HepG2 (cell line): Measurements from ENCODE around the gene CCM2. TPM values are rescaled to one million over a fixed set of nuclear protein-coding genes. Genes with fewer than 3 reads are reported as not detected.

Source experiments
- ATAC-seq: fragments of 200-7000 bp; cut with Tn5 transposase; 3 replicates; pipeline ENCODE4 v1.9.1; 2020; ENCODE audit warnings: mild to moderate bottlenecking, moderate library complexity
- BruUV-seq: library from RNA; stranded (reverse); fragments of 400-500 nt; replicated peaks from 2 replicates; lab custom pipeline; 2021; lab: Mats Ljungman, UMichigan
- CTCF ChIA-PET: fragments of 300-600 bp; formaldehyde crosslinking; extraction: SDS; loops from one replicate; lab custom pipeline; 2021; ENCODE audit warnings: low total read pairs, inconsistent platforms, low intra/inter-chr PET ratio; lab: Yijun Ruan, JAX
- POLR2A ChIA-PET: fragments of 350-600 bp; sonication (Branson Sonifier 250); formaldehyde crosslinking; loops from one replicate; lab custom pipeline; 2020; ENCODE audit warnings: antibody characterized with exemption, inconsistent platforms; lab: Yijun Ruan, JAX
- DNase-seq: peaks from one replicate; pipeline ENCODE4 v3.0.0-alpha.2; 2015; ENCODE audit warnings: low spot score
- FAIRE-seq: peaks from 3 replicates; lab custom pipeline; 2011; peaks lifted over from hg19 to GRCh38; lab: Jason Lieb, UNC
- H2AFZ ChIP-seq: one replicate; pipeline ENCODE4 v1.6.1; 2011; ENCODE audit warnings: low read length, inconsistent platforms
- H3K27ac ChIP-seq: fragments of 300-600 bp; 3 replicates; pipeline ENCODE4 v1.8.0; 2011; ENCODE audit warnings: mixed run types, mild to moderate bottlenecking, mixed read lengths, low read length, inconsistent platforms; ENCODE audit not compliant: insufficient read depth; ENCODE audit errors: extremely low read length
- H3K27me3 ChIP-seq, 2 experiments: fragments of 200-600 bp in 1 of 2; 2 replicates in 1 of 2; 3 replicates in 1 of 2; pipeline versions ENCODE4 v1.6.0 to v1.8.0; 2011; ENCODE audit warnings: low read length in 2 of 2, mild to moderate bottlenecking in 2 of 2, moderate library complexity in 2 of 2, inconsistent platforms in 1 of 2; ENCODE audit not compliant: insufficient read depth in 2 of 2, control insufficient read depth in 1 of 2
- H3K36me3 ChIP-seq, 2 experiments: fragments of 200-600 bp in 1 of 2; replicated peaks in 1 of 2; 2 replicates in 1 of 2; 3 replicates in 1 of 2; pipeline versions ENCODE4 v1.5.1 to v1.8.0; 2011; ENCODE audit warnings: low read length in 2 of 2, inconsistent platforms in 1 of 2; ENCODE audit not compliant: insufficient read depth in 2 of 2, control insufficient read depth in 1 of 2
- H3K4me1 ChIP-seq: 2 replicates; pipeline ENCODE4 v1.5.1; 2012; ENCODE audit warnings: low read length, inconsistent platforms; ENCODE audit not compliant: insufficient read depth
- H3K4me2 ChIP-seq: 2 replicates; pipeline ENCODE4 v1.6.0; 2011; ENCODE audit warnings: low read depth, low read length, inconsistent platforms
- H3K4me3 ChIP-seq, 3 experiments: fragments of 200-600 bp in 1 of 3; sonication (generic), shearing (Covaris generic) in 1 of 3; replicated peaks in 1 of 3; 2 replicates each; pipeline ENCODE4 v1.5.1; 2011 to 2016; ENCODE audit warnings: low read length in 3 of 3, inconsistent platforms in 2 of 3, low read depth in 2 of 3, mild to moderate bottlenecking in 2 of 3, control low read depth in 1 of 3, mixed read lengths in 1 of 3; ENCODE audit not compliant: insufficient read depth in 1 of 3
- H3K79me2 ChIP-seq: one replicate; pipeline ENCODE4 v1.6.1; 2011; ENCODE audit warnings: low read length, inconsistent platforms; ENCODE audit not compliant: insufficient read depth
- H3K9ac ChIP-seq: 2 replicates; pipeline ENCODE4 v1.6.0; 2011; ENCODE audit warnings: mild to moderate bottlenecking, low read depth, low read length, inconsistent platforms; ENCODE audit not compliant: insufficient read depth
- H3K9me3 ChIP-seq: 2 replicates; pipeline ENCODE4 v1.5.1; 2012; ENCODE audit warnings: mild to moderate bottlenecking, low read length
- H4K20me1 ChIP-seq: 2 replicates; pipeline ENCODE4 v1.6.0; 2011; ENCODE audit warnings: inconsistent platforms, mild to moderate bottlenecking, low read length, moderate library complexity; ENCODE audit not compliant: insufficient read depth
- GTF3A ChIP-seq: sonication (generic); formaldehyde crosslinking; conservative IDR thresholded peaks from 2 replicates; pipeline ENCODE4 v1.4.0; 2020; ENCODE audit warnings: mild to moderate bottlenecking, missing genetic modification reagents
- HMG20A ChIP-seq: IDR thresholded peaks from 2 replicates; pipeline ENCODE4 v1.6.1; 2016; ENCODE audit warnings: borderline replicate concordance
- KMT2A ChIP-seq: sonication (generic); formaldehyde crosslinking; IDR thresholded peaks from 2 replicates; pipeline ENCODE4 v1.4.0; 2020; ENCODE audit warnings: missing genetic modification reagents
- PPARG ChIP-seq: conservative IDR thresholded peaks from 2 replicates; pipeline ENCODE4 v1.6.1; 2016; ENCODE audit warnings: missing biosample characterization, missing genetic modification reagents
- SMARCE1 ChIP-seq: fragments of 450-650 bp; IDR thresholded peaks from 2 replicates; pipeline ENCODE4 v1.6.1; 2017; ENCODE audit warnings: borderline replicate concordance
- ZFP36L1 ChIP-seq: sonication (generic); formaldehyde crosslinking; IDR thresholded peaks from 2 replicates; pipeline ENCODE4 v1.8.0; 2022; ENCODE audit warnings: mild to moderate bottlenecking, missing genetic modification reagents, moderate library complexity
- ZNF3 ChIP-seq: IDR thresholded peaks from 2 replicates; pipeline ENCODE4 v1.7.0; 2017; ENCODE audit warnings: inconsistent platforms
- ZNF562 ChIP-seq: sonication (generic); formaldehyde crosslinking; IDR thresholded peaks from 2 replicates; pipeline ENCODE4 v1.8.0; 2022; ENCODE audit warnings: missing genetic modification reagents, borderline replicate concordance
- ZNF772 ChIP-seq: sonication (generic); formaldehyde crosslinking; IDR thresholded peaks from 2 replicates; pipeline ENCODE4 v1.5.0; 2020; ENCODE audit warnings: mild to moderate bottlenecking, missing genetic modification reagents
- ZNF83 ChIP-seq: sonication (generic); formaldehyde crosslinking; IDR thresholded peaks from 2 replicates; pipeline ENCODE4 v1.4.0; 2020; ENCODE audit warnings: missing genetic modification reagents, mild to moderate bottlenecking, borderline replicate concordance
- WGBS: methylation state at CpG from one replicate; pipeline ENCODE4 v1.1.6; 2017; ENCODE audit warnings: low lambda C conversion rate; 5-methylcytosine and 5-hydroxymethylcytosine counted together
- in situ Hi-C: cut with HindIII; loops from 2 replicates; pipeline ENCODE4 v1.10.0; 2017; ENCODE audit warnings: low pct_unique_long_range_greater_than_20kb; ENCODE audit not compliant: extremely low pct_ligation_motif_present
- intact Hi-C: fragments of 100-400 bp; cut with micrococcal nuclease; formaldehyde crosslinking; loops from one replicate; pipeline ENCODE4 v1.10.0; 2022; ENCODE audit not compliant: unreplicated experiment
- polyA plus RNA-seq, 8 experiments: library from polyadenylated mRNA; depleted of rRNA in 3 of 8; stranded (reverse) in 7 of 8; unstranded in 1 of 8; fragments of >200 nt; fragmentation: Illumina TruSeq in 4 of 8; extraction: Trizol in 4 of 8; gene quantifications; 2 replicates each; pipeline versions ENCODE4 v1.2.1 to v1.2.3, GENCODE V29; 2011 to 2016; ENCODE audit warnings: low read depth in 4 of 8, missing spikeins in 1 of 8, mixed read lengths in 1 of 8; ENCODE audit not compliant: insufficient read depth in 1 of 8
- total RNA-seq, 5 experiments: library from RNA; depleted of rRNA; stranded (reverse); fragments of >200 nt; fragmentation: Illumina TruSeq; extraction: Trizol; gene quantifications; 2 replicates each; pipeline ENCODE4 v1.2.3, GENCODE V29; 2016; ENCODE audit warnings: low read depth in 1 of 5
- TF ChIP-seq, protein P1 (sequence below): sonication (generic); formaldehyde crosslinking; IDR thresholded peaks from 2 replicates; pipeline ENCODE4 v1.5.0; 2020; ENCODE audit warnings: mild to moderate bottlenecking, missing genetic modification reagents
- TF ChIP-seq, protein P2 (sequence below): IDR thresholded peaks from 2 replicates; pipeline ENCODE4 v1.6.1; 2016; ENCODE audit warnings: missing compliant biosample characterization, missing genetic modification reagents, borderline replicate concordance

CCM2 gene
- total and polyA plus RNA-seq, 2 of the 13 experiments (the other 11 are each of a cell fraction or from before 2014, with no cell fraction given) = 13.7 to 15.8 TPM

DNA sequence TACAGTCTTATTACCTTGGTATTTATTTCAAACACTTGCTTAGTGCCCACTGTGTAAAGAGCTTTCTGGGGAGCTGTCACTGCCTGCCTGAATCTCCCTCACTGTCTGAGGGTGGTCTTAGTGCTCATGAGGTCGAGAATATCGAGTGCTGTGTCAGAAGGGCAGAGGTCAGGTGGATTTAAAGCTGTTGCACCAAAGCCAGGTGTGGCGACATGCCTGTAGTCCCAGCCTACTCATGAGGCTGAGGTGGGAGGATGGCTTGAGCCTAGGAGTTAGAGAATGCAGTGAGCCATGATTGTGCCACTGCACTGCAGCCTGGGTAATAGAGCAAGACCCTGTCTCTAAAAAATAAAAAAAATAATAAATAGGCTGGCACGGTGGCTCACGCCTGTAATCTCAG, 20.9 kb downstream of the CCM2 start:
- BruUV-seq = no TSS peak
- DNase-seq = no peak
- ATAC-seq = no peak
- Histone ChIP-seq H3K9me3 (no peaks in the 10 kb centered on the region), H3K36me3 (no peaks in the 10 kb centered on the region; a peak in 1 of 5 replicates), H4K20me1 (no peaks in the 10 kb centered on the region), H3K9ac (no peak overlapping the region), H3K27me3 (no peaks in the 10 kb centered on the region), H3K4me2 (no peak overlapping the region), H3K27ac (no peak overlapping the region), H3K4me1 (peaks cover 2% of the 10 kb centered on the region), H3K4me3 (no peak overlapping the region), H3K79me2 (no peaks in the 10 kb centered on the region), H2AFZ (no peak overlapping the region)
- intact Hi-C loops = no loop called here
- no peak for FAIRE-seq
- ChIA-PET POLR2A (interaction anchor here (1.3 kb wide), 1 partner anchor 20 kb away, joined by 3 read pairs; no protein-coding TSS in a partner anchor), CTCF (no interaction called here)
- in situ Hi-C loops = no loop called here
- TF ChIP-seq, protein P1, sequence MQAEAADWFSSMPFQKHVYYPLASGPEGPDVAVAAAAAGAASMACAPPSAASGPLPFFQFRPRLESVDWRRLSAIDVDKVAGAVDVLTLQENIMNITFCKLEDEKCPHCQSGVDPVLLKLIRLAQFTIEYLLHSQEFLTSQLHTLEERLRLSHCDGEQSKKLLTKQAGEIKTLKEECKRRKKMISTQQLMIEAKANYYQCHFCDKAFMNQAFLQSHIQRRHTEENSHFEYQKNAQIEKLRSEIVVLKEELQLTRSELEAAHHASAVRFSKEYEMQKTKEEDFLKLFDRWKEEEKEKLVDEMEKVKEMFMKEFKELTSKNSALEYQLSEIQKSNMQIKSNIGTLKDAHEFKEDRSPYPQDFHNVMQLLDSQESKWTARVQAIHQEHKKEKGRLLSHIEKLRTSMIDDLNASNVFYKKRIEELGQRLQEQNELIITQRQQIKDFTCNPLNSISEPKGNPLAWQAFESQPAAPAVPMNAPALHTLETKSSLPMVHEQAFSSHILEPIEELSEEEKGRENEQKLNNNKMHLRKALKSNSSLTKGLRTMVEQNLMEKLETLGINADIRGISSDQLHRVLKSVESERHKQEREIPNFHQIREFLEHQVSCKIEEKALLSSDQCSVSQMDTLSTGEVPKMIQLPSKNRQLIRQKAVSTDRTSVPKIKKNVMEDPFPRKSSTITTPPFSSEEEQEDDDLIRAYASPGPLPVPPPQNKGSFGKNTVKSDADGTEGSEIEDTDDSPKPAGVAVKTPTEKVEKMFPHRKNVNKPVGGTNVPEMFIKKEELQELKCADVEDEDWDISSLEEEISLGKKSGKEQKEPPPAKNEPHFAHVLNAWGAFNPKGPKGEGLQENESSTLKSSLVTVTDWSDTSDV (CRISPR knock-in tag) = no peak
- TF ChIP-seq ZNF3 (CRISPR knock-in tag) (no peak), ZFP36L1 (no peak), ZNF562 (CRISPR knock-in tag) (no peak), ZNF772 (CRISPR knock-in tag) (no peak), GTF3A (CRISPR knock-in tag) (no peak), PPARG (CRISPR knock-in tag) (no peak), ZNF83 (CRISPR knock-in tag) (no peak), HMG20A (no peak), SMARCE1 (no peak), KMT2A (CRISPR knock-in tag) (no peak)
- TF ChIP-seq, protein P2, sequence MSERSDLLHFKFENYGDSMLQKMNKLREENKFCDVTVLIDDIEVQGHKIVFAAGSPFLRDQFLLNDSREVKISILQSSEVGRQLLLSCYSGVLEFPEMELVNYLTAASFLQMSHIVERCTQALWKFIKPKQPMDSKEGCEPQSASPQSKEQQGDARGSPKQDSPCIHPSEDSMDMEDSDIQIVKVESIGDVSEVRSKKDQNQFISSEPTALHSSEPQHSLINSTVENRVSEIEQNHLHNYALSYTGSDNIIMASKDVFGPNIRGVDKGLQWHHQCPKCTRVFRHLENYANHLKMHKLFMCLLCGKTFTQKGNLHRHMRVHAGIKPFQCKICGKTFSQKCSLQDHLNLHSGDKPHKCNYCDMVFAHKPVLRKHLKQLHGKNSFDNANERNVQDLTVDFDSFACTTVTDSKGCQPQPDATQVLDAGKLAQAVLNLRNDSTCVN = no peak
- WGBS = 73% methylated on average over 5 of the region's 5 CpGs
